Epithelial cell of esophagus (primary cell): ENCODE measurements around the gene DOK3.
A peak's percentile ranks its signal among the peaks of the same experiment; 100 is the strongest.

ENCODE experiments used
- DNase-seq: peaks from one replicate; pipeline ENCODE4 v3.0.0; 2010; ENCODE audit warnings: low read depth
- H3K4me3 ChIP-seq: 2 replicates; pipeline ENCODE4 v1.5.1; 2011; ENCODE audit warnings: mild to moderate bottlenecking, low read length, control low read depth
- TF ChIP-seq, protein P1 (sequence below): IDR thresholded peaks from 2 replicates; pipeline ENCODE4 v1.5.1; 2011; ENCODE audit warnings: low read depth, mild to moderate bottlenecking, low read length, control low read depth, inconsistent platforms; ENCODE audit not compliant: insufficient read depth; ENCODE audit errors: missing control alignments

Gene DOK3

DNA sequence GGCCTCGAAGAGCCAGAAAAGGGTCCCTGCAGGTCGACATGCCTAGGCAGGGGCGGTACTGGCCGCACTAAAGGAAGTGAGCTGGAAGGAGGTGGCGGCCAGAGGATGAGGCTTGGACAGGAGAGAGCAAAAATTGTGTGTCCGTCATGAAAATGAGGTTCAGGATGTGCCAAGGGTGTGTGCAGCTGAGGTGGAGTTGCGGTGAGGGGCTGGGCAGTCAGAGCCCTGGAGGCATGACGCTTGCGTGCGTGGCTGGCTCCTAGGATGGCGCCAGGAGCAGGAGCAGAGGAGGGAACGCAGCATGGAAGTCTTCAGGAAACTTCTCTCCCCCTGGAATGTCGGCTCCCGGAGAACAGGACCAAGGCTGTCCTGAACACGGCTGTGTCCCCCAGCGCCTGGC is 6.7 kb downstream of the DOK3 start:
- H3K4me3 ChIP-seq = no peak overlapping the region
- no peak for DNase-seq
- TF ChIP-seq, protein P1, sequence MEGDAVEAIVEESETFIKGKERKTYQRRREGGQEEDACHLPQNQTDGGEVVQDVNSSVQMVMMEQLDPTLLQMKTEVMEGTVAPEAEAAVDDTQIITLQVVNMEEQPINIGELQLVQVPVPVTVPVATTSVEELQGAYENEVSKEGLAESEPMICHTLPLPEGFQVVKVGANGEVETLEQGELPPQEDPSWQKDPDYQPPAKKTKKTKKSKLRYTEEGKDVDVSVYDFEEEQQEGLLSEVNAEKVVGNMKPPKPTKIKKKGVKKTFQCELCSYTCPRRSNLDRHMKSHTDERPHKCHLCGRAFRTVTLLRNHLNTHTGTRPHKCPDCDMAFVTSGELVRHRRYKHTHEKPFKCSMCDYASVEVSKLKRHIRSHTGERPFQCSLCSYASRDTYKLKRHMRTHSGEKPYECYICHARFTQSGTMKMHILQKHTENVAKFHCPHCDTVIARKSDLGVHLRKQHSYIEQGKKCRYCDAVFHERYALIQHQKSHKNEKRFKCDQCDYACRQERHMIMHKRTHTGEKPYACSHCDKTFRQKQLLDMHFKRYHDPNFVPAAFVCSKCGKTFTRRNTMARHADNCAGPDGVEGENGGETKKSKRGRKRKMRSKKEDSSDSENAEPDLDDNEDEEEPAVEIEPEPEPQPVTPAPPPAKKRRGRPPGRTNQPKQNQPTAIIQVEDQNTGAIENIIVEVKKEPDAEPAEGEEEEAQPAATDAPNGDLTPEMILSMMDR = no peak

GRCh38 chr5:177501874-177502678 is 7.5 kb downstream of the DOK3 start:
- no peak for DNase-seq
- TF ChIP-seq, protein P1 = no peak
- H3K4me3 ChIP-seq = no peak overlapping the region

DNA sequence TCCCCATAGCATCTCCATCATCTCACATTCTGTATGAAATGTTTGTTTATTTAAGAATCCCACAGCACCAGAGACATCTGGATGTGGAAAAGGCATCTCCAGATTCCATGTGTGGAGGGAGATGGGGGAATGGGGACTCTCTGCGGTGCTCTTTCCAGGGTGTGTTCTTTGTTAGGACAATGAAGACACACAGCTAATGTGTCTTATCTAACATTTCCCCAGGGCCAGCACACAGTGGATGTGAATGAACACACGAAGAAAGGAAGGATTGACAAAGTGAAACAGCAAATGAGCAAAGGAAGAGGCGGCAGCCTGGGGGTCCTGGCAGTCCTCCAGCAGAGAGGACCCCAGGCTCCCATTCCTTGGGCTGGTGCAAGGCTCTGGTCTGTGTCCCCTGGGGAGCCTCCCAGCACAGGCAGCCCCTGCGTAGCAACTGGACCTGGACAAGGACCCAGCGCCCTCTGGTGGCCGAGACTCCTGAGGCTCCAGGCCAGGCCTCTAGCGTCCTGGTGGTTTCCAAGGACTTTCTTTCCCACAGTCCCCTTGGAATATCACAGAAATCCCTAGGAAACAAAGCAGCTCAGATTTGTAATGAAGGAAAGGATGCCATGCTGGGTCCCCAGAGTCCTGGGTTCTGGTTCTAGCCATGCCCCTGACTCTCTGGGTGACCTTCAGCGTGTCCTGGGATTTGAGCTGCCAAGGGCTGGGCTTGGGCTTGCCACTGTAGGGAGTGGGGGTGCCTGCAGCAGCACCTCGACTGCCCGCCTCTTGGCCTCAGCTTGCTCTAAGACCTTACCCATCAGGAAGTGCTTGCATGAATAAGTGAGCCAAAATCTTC is 8.7 kb downstream of the DOK3 start:
- DNase-seq = peak; percentile 82
- TF ChIP-seq, protein P1 = peak; percentile 92
- no peak overlapping the region for H3K4me3 ChIP-seq

- no peak for DNase-seq
- no peak overlapping the region for H3K4me3 ChIP-seq
- TF ChIP-seq, protein P1 = no peak
These were observed 9.8 kb downstream of the DOK3 start for GRCh38 chr5:177499842-177500241.

DNA sequence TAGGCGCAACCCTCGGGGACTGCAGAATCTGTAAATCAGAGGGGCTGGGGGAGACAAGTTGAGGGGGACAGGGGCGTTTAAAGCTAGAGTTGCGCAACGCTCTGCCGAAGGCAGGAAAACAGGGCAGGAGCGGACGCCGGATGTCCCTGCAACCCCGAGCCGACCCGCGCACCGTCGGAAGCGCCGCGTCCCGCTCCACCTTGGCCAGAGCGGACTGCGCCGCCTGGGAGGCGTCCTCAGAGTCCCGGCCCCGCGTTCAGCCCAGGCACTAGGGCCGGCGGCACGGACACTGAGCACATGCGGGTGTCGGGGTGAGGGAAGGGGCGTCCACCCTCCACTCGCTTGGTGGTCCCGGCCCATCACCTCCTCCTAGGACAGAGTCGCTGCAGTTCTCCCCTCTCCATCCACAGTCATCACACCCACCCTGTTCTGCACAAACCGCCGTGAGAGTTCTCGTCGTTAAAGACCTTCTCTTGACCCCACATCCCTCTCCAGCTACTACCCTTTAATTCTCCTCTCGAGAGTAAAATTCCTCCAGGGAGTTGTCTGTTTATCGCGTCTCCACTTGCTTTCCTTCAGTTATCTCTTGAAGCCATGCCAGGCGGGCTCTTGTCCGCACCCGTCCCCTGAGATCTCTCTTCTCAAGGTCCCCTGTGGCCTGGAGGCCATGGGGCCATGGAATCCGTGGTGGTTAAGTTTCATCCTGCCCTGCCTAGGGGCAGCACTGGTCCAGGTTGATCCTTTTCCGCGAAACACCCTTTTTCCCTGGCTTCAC is 11.4 kb downstream of the DOK3 start:
- peak overlapping the region; percentile 75 for H3K4me3 ChIP-seq
- peak; percentile 29 for DNase-seq
- TF ChIP-seq, protein P1 = no peak

GRCh38 chr5:177497292-177498012 is 12.2 kb downstream of the DOK3 start, which contains the start of gene PDLIM7:
PDLIM7 (minus strand) TSS chr5:177497604; CDS start chr5:177496512, 1,092 bp downstream.
- TF ChIP-seq, protein P1 = no peak
- DNase-seq = peak; percentile 97
- peak within 1 kb of the TSS; percentile 75 for H3K4me3 ChIP-seq
